Endothelial cell of umbilical vein (primary cell): ENCODE measurements around the gene SLC38A11. TPM values are rescaled to one million over a fixed set of nuclear protein-coding genes. Genes with fewer than 3 reads are reported as not detected.

ENCODE experiments used
- BruUV-seq: library from RNA; stranded (reverse); fragments of 400-500 nt; replicated peaks from 2 replicates; lab custom pipeline; 2021; lab: Mats Ljungman, UMichigan
- CTCF ChIA-PET: fragments of 300-600, 350-600 bp; sonication (Branson Sonifier 250); formaldehyde crosslinking; loops from one replicate; lab custom pipeline; 2021; ENCODE audit warnings: antibody characterized with exemption, inconsistent platforms; lab: Charles Lee
- POLR2A ChIA-PET: fragments of 300-600, 350-600 bp; sonication (Branson Sonifier 250); formaldehyde crosslinking; loops from one replicate; lab custom pipeline; 2021; ENCODE audit warnings: antibody characterized with exemption, inconsistent platforms; lab: Charles Lee
- DNase-seq: peaks from one replicate; pipeline ENCODE4 v3.0.0-alpha.2; 2011; ENCODE audit warnings: low read depth, low spot score
- FAIRE-seq: peaks from 2 replicates; lab custom pipeline; 2011; peaks lifted over from hg19 to GRCh38; lab: Jason Lieb, UNC
- H2AFZ ChIP-seq: 2 replicates; pipeline ENCODE4 v1.6.0; 2012; ENCODE audit warnings: low read depth, low read length, control low read depth, inconsistent platforms
- H3K27ac ChIP-seq: 2 replicates; pipeline ENCODE4 v1.5.1; 2011; ENCODE audit warnings: low read depth, mild to moderate bottlenecking, control low read depth, low read length, moderate library complexity; ENCODE audit not compliant: insufficient read depth
- H3K27me3 ChIP-seq, 2 experiments: 2 replicates each; pipeline versions ENCODE4 v1.6.0 to v1.6.1; 2011; ENCODE audit warnings: low read length in 2 of 2, mixed read lengths in 1 of 2; ENCODE audit not compliant: control insufficient read depth in 2 of 2, insufficient read depth in 2 of 2
- H3K36me3 ChIP-seq, 2 experiments: 2 replicates in 1 of 2; 3 replicates in 1 of 2; pipeline ENCODE4 v1.5.1; 2011; ENCODE audit warnings: low read length in 2 of 2, mild to moderate bottlenecking in 1 of 2, moderate library complexity in 1 of 2; ENCODE audit not compliant: control insufficient read depth in 2 of 2, insufficient read depth in 2 of 2; ENCODE audit errors: extremely low read depth in 1 of 2
- H3K4me1 ChIP-seq: 3 replicates; pipeline ENCODE4 v1.5.1; 2011; ENCODE audit warnings: mild to moderate bottlenecking, low read length; ENCODE audit not compliant: control insufficient read depth, insufficient read depth; ENCODE audit errors: extremely low read depth
- H3K4me2 ChIP-seq: 2 replicates; pipeline ENCODE4 v1.6.1; 2011; ENCODE audit warnings: low read length, control low read depth, mixed read lengths; ENCODE audit not compliant: insufficient read depth
- H3K4me3 ChIP-seq, 3 experiments: fragments of 200-600 bp in 1 of 3; sonication (generic), shearing (Covaris generic) in 1 of 3; replicated peaks in 1 of 3; 2 replicates each; pipeline ENCODE4 v1.5.1; 2011 to 2016; ENCODE audit warnings: control low read depth in 3 of 3, low read length in 3 of 3, mild to moderate bottlenecking in 2 of 3, inconsistent platforms in 1 of 3, low read depth in 1 of 3, moderate library complexity in 1 of 3; ENCODE audit not compliant: insufficient read depth in 1 of 3
- H3K79me2 ChIP-seq: 2 replicates; pipeline ENCODE4 v1.6.0; 2012; ENCODE audit warnings: low read length, inconsistent platforms; ENCODE audit not compliant: control insufficient read depth, insufficient read depth
- H3K9ac ChIP-seq: replicated peaks from 2 replicates; pipeline ENCODE3; 2011; ENCODE audit warnings: low read length, control low read depth; ENCODE audit not compliant: insufficient read depth; ENCODE audit errors: extremely low read depth
- H3K9me1 ChIP-seq: replicated peaks from 3 replicates; pipeline ENCODE4 v1.6.0; 2011; ENCODE audit warnings: mild to moderate bottlenecking, low read length; ENCODE audit not compliant: control insufficient read depth, insufficient read depth; ENCODE audit errors: extremely low read depth
- H3K9me3 ChIP-seq: replicated peaks from 2 replicates; pipeline ENCODE4 v1.5.1; 2012; ENCODE audit warnings: low read length, inconsistent platforms; ENCODE audit not compliant: control insufficient read depth, insufficient read depth
- H4K20me1 ChIP-seq: replicated peaks from 2 replicates; pipeline ENCODE3; 2011; ENCODE audit warnings: mild to moderate bottlenecking, low read length; ENCODE audit not compliant: control insufficient read depth, insufficient read depth; ENCODE audit errors: extremely low read depth
- CTCF ChIP-seq, 2 donors: IDR thresholded peaks; 1 replicate in 1 of 2; 2 replicates in 1 of 2; pipeline ENCODE4 v1.5.1; 2011; ENCODE audit warnings: low read length in 2 of 2, mild to moderate bottlenecking in 2 of 2, moderate library complexity in 2 of 2, control low read depth in 1 of 2, inconsistent platforms in 1 of 2, low read depth in 1 of 2; ENCODE audit not compliant: insufficient read depth in 1 of 2; ENCODE audit errors: extremely low read depth in 1 of 2
- EZH2 ChIP-seq: IDR thresholded peaks from 2 replicates; pipeline ENCODE4 v1.6.1; 2012; ENCODE audit warnings: borderline replicate concordance, low read depth, mild to moderate bottlenecking, moderate library complexity, low read length, inconsistent platforms; ENCODE audit not compliant: severe bottlenecking
- FOS ChIP-seq: IDR thresholded peaks from 2 replicates; pipeline ENCODE4 v1.6.1; 2011; ENCODE audit warnings: mild to moderate bottlenecking, low read length, moderate library complexity, borderline replicate concordance; ENCODE audit not compliant: insufficient read depth
- GATA2 ChIP-seq: IDR thresholded peaks from 2 replicates; pipeline ENCODE4 v1.7.0; 2011; ENCODE audit warnings: low read depth, mild to moderate bottlenecking, moderate library complexity, mixed read lengths, low read length; ENCODE audit not compliant: insufficient read length, insufficient read depth
- JUN ChIP-seq: IDR thresholded peaks from 2 replicates; pipeline ENCODE4 v1.6.1; 2011; ENCODE audit warnings: borderline replicate concordance, low read depth; ENCODE audit not compliant: insufficient read length, insufficient read depth
- MAX ChIP-seq: IDR thresholded peaks from 2 replicates; pipeline ENCODE4 v1.6.1; 2011; ENCODE audit not compliant: insufficient read depth, insufficient read length
- MYC ChIP-seq: IDR thresholded peaks from one replicate; pipeline ENCODE4 v1.6.1; 2011; ENCODE audit warnings: mild to moderate bottlenecking, low read depth, low read length
- POLR2A ChIP-seq: IDR thresholded peaks from 2 replicates; pipeline ENCODE4 v1.6.1; 2012; ENCODE audit warnings: low read depth, mild to moderate bottlenecking, control low read depth, low read length
- POLR2AphosphoS5 ChIP-seq: IDR thresholded peaks from 2 replicates; pipeline ENCODE4 v1.6.1; 2012; ENCODE audit warnings: low read depth, mild to moderate bottlenecking, control low read depth, low read length, moderate library complexity; ENCODE audit not compliant: insufficient read depth
- dilution Hi-C: fragments of 300-500 bp; cut with MboI; formaldehyde crosslinking; loops from one replicate; pipeline ENCODE4 v1.15.0; 2019; ENCODE audit warnings: low sequenced_read_pairs; ENCODE audit not compliant: extremely low pct_ligation_motif_present
- intact Hi-C: fragments of 100-400 bp; cut with micrococcal nuclease; formaldehyde crosslinking; loops from one replicate; pipeline ENCODE4 v1.10.0; 2022
- polyA plus RNA-seq, 4 experiments: library from polyadenylated mRNA; depleted of rRNA in 3 of 4; stranded (reverse) in 3 of 4; unstranded in 1 of 4; fragments of >200 nt; gene quantifications; 2 replicates each; pipeline versions ENCODE4 v1.2.1 to v1.2.3, GENCODE V29; 2011 to 2012; ENCODE audit warnings: missing spikeins in 1 of 4
- total RNA-seq: library from RNA; stranded (reverse); gene quantifications from 2 replicates; pipeline ENCODE4 v1.2.3, GENCODE V29; 2021

The SLC38A11 gene
- total and polyA plus RNA-seq, 2 donors (not counting 3 experiments of a cell fraction or from before 2014, with no cell fraction given), result not detected

GRCh38 chr2:164969909-164970690 lies 14.8 kb upstream of the SLC38A11 start:
- Histone ChIP-seq H3K4me3 (no peak overlapping the region), H3K9me1 (no peaks in the 10 kb centered on the region), H3K27me3 (no peaks in the 10 kb centered on the region), H3K79me2 (no peaks in the 10 kb centered on the region), H3K4me1 (peaks cover 5% of the 10 kb centered on the region), H3K27ac (no peak overlapping the region), H3K36me3 (no peaks in the 10 kb centered on the region), H3K4me2 (no peak overlapping the region), H2AFZ (no peak overlapping the region), H3K9ac (no peak overlapping the region), H4K20me1 (no peaks in the 10 kb centered on the region), H3K9me3 (no peaks in the 10 kb centered on the region)
- BruUV-seq, result no TSS peak
- ChIA-PET POLR2A (no interaction called here), CTCF (interaction anchor here (1.1 kb wide), 1 partner anchor 8 kb away, joined by 3 read pairs; no protein-coding TSS in a partner anchor)
- no peak for TF ChIP-seq EZH2
- no peak for TF ChIP-seq GATA2
- TF ChIP-seq FOS, result no peak
- no peak for TF ChIP-seq POLR2A
- TF ChIP-seq JUN, result no peak
- TF ChIP-seq CTCF (IDR thresholded peaks at IDR 0.05; ENCODE audit: extremely low read depth in 1 of 2, insufficient read depth in 1 of 2, low read depth in 1 of 2, low read length in 2 of 2), result no peak
- no peak for TF ChIP-seq POLR2AphosphoS5
- TF ChIP-seq MYC, result no peak
- no peak for TF ChIP-seq MAX
- dilution Hi-C loops, result no loop called here
- DNase-seq (no peak), FAIRE-seq (no peak)
- intact Hi-C loops, result no loop called here
